ENCODE data around the gene DPH3. TPM values are rescaled to one million over a fixed set of nuclear protein-coding genes. Genes with fewer than 3 reads are reported as not detected.

The DPH3 gene
- total RNA-seq, 2 experiments from 2014 or later, result 7.3 to 19.0 TPM

DNA sequence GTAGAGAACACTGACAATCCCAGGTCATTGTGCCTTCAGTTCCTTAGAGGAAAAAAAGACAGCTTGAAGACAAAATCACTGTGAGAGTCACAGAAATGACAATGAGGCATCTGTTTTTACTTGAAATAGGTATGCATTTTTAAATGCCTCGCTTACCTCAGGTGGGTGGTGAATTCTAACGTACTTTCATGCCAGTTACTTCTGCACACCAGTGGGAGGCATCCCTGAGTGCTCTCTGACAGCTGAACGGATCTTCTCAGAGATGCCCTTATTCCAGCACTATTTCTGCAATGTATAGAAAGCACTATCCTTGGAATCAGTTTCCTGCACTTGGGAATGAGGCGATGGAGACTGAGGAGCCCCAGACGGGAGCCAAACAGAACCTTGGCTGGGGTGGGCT is 16.2 kb downstream of the DPH3 start:
- no peaks in the 10 kb centered on the region for H3K79me2 ChIP-seq (ENCODE audit: insufficient read depth, low read depth, low read length)
- peaks cover 6% of the 10 kb centered on the region for H3K4me1 ChIP-seq (ENCODE audit: insufficient read depth, low read length, poor library complexity, severe bottlenecking)
- DNase-seq (ENCODE audit: low spot score), result no peak
- no peak overlapping the region for H2AFZ ChIP-seq (ENCODE audit: low read length)
- H4K20me1 ChIP-seq (ENCODE audit: insufficient read depth, low read length), result no peaks in the 10 kb centered on the region
- no TSS peak for BruUV-seq (replicated peaks)
- H3K27ac ChIP-seq (ENCODE audit: low read depth, low read length, poor library complexity, severe bottlenecking), result no peak overlapping the region
- H3K9me2 ChIP-seq (ENCODE audit: insufficient read depth, low read length), result no peaks in the 10 kb centered on the region
- no peaks in the 10 kb centered on the region for H3K36me3 ChIP-seq (ENCODE audit: insufficient read depth, low read length)
- H3K4me2 ChIP-seq (ENCODE audit: low read length), result no peak overlapping the region
- H3K9me3 ChIP-seq (ENCODE audit: low read length), result no peaks in the 10 kb centered on the region
- CTCF ChIA-PET (ENCODE audit: unreplicated experiment), result interaction anchor here (0.7 kb wide), 1 partner anchor 409 kb away, joined by 4 read pairs; no protein-coding TSS in a partner anchor
- H3K4me3 ChIP-seq (ENCODE audit: low read depth, low read length, poor library complexity, severe bottlenecking), result no peak overlapping the region
- intact Hi-C loops (cut with micrococcal nuclease; ENCODE audit: unreplicated experiment), result loop anchor here (5.0 to 10.0 kb wide), 3 partner anchors 431 to 1044 kb away; partner anchors contain the start of gene CAPN7
- POLR2A ChIA-PET, result interaction anchor here (0.7 kb wide), 1 partner anchor 384 kb away, joined by 3 read pairs; no protein-coding TSS in a partner anchor
- TF ChIP-seq, protein P1, sequence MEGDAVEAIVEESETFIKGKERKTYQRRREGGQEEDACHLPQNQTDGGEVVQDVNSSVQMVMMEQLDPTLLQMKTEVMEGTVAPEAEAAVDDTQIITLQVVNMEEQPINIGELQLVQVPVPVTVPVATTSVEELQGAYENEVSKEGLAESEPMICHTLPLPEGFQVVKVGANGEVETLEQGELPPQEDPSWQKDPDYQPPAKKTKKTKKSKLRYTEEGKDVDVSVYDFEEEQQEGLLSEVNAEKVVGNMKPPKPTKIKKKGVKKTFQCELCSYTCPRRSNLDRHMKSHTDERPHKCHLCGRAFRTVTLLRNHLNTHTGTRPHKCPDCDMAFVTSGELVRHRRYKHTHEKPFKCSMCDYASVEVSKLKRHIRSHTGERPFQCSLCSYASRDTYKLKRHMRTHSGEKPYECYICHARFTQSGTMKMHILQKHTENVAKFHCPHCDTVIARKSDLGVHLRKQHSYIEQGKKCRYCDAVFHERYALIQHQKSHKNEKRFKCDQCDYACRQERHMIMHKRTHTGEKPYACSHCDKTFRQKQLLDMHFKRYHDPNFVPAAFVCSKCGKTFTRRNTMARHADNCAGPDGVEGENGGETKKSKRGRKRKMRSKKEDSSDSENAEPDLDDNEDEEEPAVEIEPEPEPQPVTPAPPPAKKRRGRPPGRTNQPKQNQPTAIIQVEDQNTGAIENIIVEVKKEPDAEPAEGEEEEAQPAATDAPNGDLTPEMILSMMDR (conservative IDR thresholded peaks at IDR 0.05; ENCODE audit: low read length), result no peak
- no peak for TF ChIP-seq EZH2phosphoT487 (IDR thresholded peaks at IDR 0.05; ENCODE audit: borderline replicate concordance, low read depth, low read length)

DNA sequence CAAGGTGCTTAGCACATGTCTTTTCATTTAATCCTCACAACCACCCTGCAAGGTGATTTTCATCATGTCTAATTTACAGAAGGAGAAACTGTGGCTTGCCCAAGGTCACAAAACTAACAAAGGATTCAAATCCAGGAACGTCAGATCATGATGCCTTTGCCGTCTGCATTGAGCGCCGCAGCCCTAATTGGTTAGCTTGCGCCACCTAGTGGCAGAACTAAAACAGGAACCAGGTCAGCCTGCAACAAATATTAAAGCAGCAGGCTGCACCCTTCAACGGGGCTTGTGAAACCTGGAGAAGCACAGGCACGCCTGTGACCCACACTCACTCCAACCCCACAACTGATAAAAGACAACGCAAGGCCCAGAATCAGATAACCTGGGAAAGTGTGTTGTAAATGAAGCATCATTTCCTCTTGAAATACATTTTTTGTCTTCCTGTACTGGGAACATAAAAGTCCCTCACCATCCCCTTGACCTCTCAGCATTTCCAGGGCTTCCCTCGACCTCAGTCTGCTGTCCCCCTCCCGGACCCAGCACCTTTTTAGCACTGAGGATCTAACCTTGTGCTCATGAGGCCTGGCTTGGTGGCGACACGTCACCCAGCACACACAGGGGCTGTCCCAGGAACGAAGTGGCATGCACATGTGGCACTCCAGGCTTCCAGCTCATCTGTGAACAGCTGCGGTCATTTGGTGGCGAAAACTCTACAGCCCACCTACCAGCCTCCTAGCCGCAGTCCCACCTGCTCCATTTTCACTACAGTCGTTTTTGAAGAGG is 17.3 kb downstream of the DPH3 start:
- peak overlapping the region; percentile 39 for H3K4me2 ChIP-seq (ENCODE audit: low read length)
- ChIA-PET CTCF (ENCODE audit: unreplicated experiment) (interaction anchor here (0.7 kb wide), 1 partner anchor 408 kb away, joined by 4 read pairs; no protein-coding TSS in a partner anchor), POLR2A (interaction anchor here (1.0 kb wide), 1 partner anchor 17 kb away, joined by 4 read pairs; the partner anchor contains the start of genes DPH3 and OXNAD1)
- no peaks in the 10 kb centered on the region for H3K9me3 ChIP-seq (ENCODE audit: low read length)
- peak overlapping the region; percentile 70 for H2AFZ ChIP-seq (ENCODE audit: low read length)
- H3K36me3 ChIP-seq (ENCODE audit: insufficient read depth, low read length), result no peaks in the 10 kb centered on the region
- BruUV-seq (replicated peaks), result no TSS peak
- DNase-seq (ENCODE audit: low spot score), result peak; percentile 88
- intact Hi-C loops (cut with micrococcal nuclease; ENCODE audit: unreplicated experiment), result loop anchor here (1.0 to 10.0 kb wide), 5 partner anchors 69 to 1043 kb away; partner anchors contain the start of gene CAPN7
- no peaks in the 10 kb centered on the region for H3K9me2 ChIP-seq (ENCODE audit: insufficient read depth, low read length)
- H3K4me3 ChIP-seq (ENCODE audit: low read depth, low read length, poor library complexity, severe bottlenecking), result no peak overlapping the region
- H4K20me1 ChIP-seq (ENCODE audit: insufficient read depth, low read length), result no peaks in the 10 kb centered on the region
- peaks cover 6% of the 10 kb centered on the region for H3K4me1 ChIP-seq (ENCODE audit: insufficient read depth, low read length, poor library complexity, severe bottlenecking)
- no peak overlapping the region for H3K27ac ChIP-seq (ENCODE audit: low read depth, low read length, poor library complexity, severe bottlenecking)
- TF ChIP-seq EZH2phosphoT487 (IDR thresholded peaks at IDR 0.05; ENCODE audit: borderline replicate concordance, low read depth, low read length), result no peak
- TF ChIP-seq, protein P1 (conservative IDR thresholded peaks at IDR 0.05; ENCODE audit: low read length), result peak; percentile 97
- H3K79me2 ChIP-seq (ENCODE audit: insufficient read depth, low read depth, low read length), result no peaks in the 10 kb centered on the region

Measured in OCI-LY7 (cell line).